T-helper 2 cell (primary cell): ENCODE measurements around the gene USP49.

Experiments
- DNase-seq, 5 experiments: peaks; one replicate each; pipeline versions ENCODE4 v3.0.0 to v3.0.0-alpha.2; 2012 to 2022

Gene USP49

DNA sequence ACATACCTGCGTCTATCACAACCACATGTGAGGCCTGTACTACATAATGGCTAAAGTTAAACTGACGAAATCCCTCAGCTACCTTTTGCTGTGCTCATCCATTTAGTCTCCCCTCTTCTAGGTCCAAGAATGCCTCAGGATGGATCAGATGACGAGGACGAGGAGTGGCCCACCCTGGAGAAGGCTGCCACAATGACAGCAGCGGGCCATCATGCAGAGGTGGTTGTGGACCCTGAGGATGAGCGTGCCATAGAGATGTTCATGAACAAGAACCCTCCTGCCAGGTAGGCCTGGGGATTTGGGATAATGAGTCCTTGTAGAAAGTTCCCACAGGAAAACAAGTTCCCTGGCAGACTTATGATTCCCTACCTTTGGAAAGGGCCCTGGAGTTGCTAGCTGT lies 32.1 kb upstream of the USP49 start:
- DNase-seq = no peak

GRCh38 chr6:41922154-41922553 lies 27.0 kb upstream of the USP49 start:
- no peak for DNase-seq

- DNase-seq = no peak
Observed at GRCh38 chr6:41921712-41921998, 26.5 kb upstream of the USP49 start.

DNA sequence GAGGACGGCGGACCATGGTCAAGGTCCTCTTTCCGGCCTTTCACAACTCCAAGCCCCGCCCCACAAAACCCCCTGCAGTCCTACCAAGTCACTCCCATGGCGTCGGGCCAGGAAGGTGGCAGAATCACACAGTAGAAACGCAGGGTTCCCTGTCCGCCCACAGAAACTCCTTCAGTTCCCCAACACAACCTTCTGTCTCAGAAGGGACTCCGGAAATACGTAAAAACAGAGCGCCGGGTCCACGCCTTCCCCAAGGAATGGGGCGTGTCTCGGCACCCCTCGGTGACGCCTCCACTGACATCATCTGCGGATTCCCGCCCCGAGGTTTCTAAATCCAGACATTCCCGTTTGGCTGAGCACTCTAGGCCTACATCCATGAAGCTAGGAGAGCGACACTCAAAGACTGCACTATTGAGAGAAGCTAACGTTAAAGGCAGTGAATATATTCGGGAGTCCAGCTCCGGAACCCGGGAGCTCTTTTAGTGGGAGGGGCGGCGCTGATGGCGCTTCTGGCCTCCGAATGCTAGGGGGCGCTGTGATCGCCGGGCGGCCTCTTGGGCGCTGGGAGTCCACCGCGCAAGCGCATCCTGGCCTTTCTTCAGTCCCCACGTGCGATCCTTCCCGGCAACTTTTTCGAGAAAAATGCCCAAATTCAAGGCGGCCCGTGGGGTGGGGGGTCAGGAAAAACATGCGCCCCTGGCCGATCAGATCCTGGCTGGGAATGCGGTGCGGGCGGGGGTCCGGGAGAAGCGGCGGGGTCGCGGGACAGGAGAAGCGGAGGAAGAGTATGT lies 25.9 kb upstream of the USP49 start, which contains the start of the genes BYSL and MED20:
TSS of gene BYSL (plus strand) at position 579 of the 791 bp plus-strand sequence. CDS start at position 643, 64 bp downstream.
TSS of gene MED20 (minus strand) at position 219 of the 791 bp plus-strand sequence. CDS start at position 98, 121 bp downstream.
- DNase-seq = peak; percentile 90 to 96 (median 92)

DNA sequence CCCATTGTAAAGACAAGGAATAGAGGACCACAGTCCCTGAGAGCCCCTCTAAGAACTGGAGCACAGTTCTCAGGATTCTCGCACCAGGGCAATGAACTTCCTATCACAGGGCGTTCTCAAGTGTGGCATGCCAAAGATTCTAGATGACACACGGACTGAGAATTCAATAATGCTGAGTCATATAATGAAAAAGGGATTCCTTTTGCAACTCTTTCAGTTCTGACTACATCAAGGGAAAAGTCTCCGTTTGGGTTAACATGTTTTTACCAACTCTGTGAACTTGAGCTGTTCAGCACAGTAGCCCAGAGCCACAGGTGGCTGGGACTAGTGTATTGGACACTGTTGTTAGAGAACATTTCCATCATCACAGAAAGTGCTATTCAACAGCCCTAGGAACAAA lies 22.4 kb upstream of the USP49 start:
- no peak for DNase-seq

- no peak for DNase-seq
Observed at GRCh38 chr6:41914869-41915530, 19.8 kb upstream of the USP49 start.

DNA sequence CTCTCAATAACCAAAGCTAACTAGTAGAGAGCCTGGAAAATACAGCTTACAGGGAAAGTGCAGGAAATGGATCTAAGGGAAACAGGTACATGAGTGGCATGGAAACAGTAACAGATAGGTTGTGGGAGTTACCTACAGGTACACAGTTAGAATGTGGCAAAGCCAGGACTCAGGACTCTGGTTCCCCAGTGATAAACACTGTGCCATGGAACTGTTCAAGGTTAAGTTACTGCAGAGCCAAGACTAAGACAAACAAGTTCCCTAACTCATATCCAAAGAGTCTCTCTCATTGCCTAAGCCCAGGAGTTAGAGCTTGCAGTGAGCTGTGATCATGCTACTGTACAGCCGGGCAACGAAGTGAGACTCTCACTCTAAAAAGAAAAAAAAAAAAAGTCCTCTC lies 19.2 kb upstream of the USP49 start:
- no peak for DNase-seq

- DNase-seq = no peak
Observed at GRCh38 chr6:41909727-41910126, 14.6 kb upstream of the USP49 start.

GRCh38 chr6:41901882-41902519 lies 6.8 kb upstream of the USP49 start:
- DNase-seq = peak in 4 of 5 experiments; percentile 39 to 61 (median 44)

DNA sequence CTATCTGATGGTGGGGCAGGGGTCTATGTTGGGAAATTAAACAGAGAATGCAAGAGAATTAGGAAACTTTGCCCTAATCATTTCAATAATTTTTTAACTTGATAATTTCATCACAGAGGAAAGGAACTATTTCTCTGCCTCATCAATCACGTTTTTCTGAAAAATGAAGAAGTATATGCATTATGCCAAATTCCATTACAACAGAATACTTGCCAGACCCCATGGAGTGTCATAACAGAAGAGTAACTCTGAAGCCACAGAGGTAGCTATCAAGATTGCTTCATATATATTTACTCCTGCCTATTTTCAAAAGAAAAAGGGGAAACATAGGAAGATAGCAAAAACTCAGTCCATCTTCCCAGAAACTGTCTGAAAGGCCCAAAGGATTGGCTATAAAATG lies 5.7 kb upstream of the USP49 start:
- DNase-seq = no peak

GRCh38 chr6:41896281-41896680 lies 1.1 kb upstream of the USP49 start:
- DNase-seq = no peak

- no peak for DNase-seq
Observed at GRCh38 chr6:41894366-41895299, 542 bp downstream of the USP49 start.

- DNase-seq = peak in 1 of 5 experiments; percentile 49
Observed at GRCh38 chr6:41892921-41893564, 2.1 kb downstream of the USP49 start.

GRCh38 chr6:41887331-41887751 lies 7.8 kb downstream of the USP49 start:
- DNase-seq = no peak

DNA sequence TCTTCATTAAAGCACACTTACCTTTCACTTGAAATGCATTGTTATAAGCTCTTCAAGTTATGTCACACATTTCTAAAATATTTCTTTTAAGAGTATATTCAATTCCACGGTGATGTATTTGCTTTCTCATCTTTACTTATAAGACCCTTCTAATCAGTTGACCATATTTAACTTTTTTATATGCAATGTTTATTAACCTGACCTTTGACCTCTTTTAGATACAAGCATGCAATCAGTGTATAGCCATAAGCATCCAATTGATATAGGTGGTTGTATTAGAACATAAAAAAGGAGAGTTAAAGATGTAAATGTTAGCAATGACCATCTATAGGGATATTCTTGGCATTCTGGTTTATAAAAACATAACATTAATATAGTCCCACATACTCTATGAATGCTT lies 9.2 kb downstream of the USP49 start:
- no peak for DNase-seq

DNA sequence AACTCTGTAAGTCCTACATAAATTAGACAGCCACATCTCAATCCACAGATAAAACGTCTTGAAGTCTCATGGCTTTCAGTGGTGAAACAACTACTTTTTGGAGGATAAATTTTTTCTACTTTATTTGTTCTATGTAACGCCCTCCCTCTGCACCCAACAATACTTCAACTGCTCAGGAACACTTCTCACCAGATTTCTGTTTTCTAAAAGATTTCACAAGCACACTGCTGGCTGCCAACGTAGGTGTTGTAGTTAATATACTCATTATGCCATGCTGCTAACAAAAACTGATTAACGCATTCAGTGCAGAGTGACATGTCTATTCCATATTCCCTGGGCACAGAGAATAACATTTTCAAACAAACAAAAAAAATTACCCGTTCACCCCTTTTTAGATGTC lies 10.2 kb downstream of the USP49 start:
- no peak for DNase-seq

DNA sequence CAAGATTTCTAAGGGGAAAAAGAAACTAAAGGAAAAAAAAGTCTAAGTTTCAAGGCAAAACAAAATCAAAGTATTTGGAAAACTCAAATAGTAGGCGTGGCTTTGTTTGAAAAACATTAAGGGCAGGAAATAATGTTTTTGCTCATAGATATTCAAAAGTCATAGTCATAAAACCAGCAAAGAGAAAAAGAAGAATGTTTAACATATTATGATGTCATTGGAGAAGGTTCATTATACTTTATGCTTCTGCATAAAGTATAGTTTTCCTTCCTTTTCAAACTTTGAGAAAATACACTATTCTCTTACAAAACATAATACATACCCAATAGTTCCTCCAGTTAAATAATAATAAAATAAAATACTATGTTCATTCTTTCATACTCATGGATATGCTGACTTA lies 13.7 kb downstream of the USP49 start:
- no peak for DNase-seq

- no peak for DNase-seq
Observed at GRCh38 chr6:41878961-41879405, 16.2 kb downstream of the USP49 start.

DNA sequence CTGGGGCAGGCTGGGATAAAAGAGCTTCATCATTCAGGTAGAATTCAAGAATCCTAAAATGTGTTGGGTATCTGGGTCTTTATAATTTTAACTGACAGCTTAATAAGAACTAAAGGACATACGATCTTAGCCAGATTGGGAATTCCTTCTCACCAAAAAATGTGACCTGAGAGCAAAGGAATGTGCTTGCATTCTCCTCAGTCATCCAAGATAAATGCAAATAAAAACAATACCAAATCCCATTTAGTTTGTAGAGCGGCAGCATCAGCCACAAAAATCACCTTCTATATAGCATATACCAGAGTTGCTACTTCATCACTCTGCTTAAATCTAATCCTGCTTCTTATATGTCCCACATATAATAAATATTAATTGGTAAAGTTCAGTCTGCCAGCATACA lies 16.9 kb downstream of the USP49 start:
- DNase-seq = no peak

DNA sequence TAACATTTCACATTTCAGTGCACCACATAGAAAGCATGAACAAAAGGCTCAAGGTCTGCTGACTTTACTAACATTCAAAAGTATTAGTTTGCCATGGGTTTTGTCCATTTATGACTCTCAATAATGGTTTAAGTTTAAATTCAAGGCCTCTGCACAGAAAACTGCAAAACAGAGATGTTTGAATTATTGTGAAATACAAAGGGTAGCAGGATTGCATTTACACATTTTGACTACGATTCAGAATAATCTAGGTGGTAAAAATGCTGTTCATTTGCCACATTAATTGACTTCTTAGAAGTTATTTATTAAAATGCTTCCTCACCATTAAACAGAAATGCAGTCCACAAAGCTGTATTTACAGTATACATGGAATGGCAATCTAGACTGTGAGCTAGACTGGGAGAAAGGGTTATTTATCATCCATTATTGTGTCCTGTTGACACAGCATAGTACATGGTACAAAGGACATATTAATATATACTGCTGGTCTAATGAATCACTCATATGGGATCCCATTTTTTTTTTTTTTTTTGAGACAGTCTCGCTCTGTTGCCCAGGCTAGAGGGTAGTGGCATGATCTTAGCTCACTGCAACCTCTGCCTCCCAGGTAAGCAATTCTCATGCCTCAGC lies 18.0 kb downstream of the USP49 start:
- no peak for DNase-seq

DNA sequence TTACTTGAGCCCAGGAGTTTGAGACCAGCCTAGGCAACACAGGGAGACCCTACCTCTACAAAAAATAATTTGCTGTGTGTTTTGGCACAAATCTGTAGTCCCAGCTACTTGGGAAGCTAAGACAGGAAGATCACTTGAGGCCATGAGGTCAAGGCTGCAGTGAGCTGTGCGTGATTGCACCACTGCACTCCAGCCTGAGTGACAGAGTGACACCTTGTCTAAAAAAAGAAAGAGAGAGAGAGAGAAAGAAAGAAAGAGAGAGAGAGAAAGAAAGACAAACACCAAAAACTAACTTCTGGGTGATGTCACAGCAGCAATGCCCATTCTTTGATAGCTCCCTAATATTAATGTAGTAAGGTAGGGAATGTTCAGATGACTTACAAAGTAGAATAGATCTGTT lies 20.4 kb downstream of the USP49 start:
- no peak for DNase-seq

- DNase-seq = no peak
Observed at GRCh38 chr6:41872147-41872546, 23.0 kb downstream of the USP49 start.
